GM23248 (cell line): Measurements from ENCODE around the gene ZBTB20.

ENCODE experiments used
- EZH2 ChIP-seq: fragments of 200-600 bp; sonication (generic); IDR thresholded peaks from 2 replicates; pipeline ENCODE4 v1.6.1; 2018; ENCODE audit warnings: antibody characterized with exemption, mild to moderate bottlenecking; ENCODE audit not compliant: insufficient read depth, poor library complexity, severe bottlenecking
- EZH2phosphoT487 ChIP-seq: fragments of 200-600 bp; sonication (generic); IDR thresholded peaks from 2 replicates; pipeline ENCODE4 v1.6.1; 2018; ENCODE audit warnings: antibody characterized with exemption, moderate library complexity, mild to moderate bottlenecking, low read depth; ENCODE audit not compliant: insufficient read depth

GRCh38 chr3:115127208-115127607 lies 19.9 kb downstream of the ZBTB20 start:
- TF ChIP-seq EZH2phosphoT487 (no peak), EZH2 (no peak)
